Measurements from ENCODE around the gene SSC4D.
"Not testable (repeated sequence)": the region's sequence is repeated elsewhere in the genome, so short reads cannot be mapped to it uniquely, and the experiment has no call there.

Gene SSC4D

GRCh38 chr7:76386691-76387260 lies 22.7 kb downstream of the SSC4D start:
- DNase-seq (ENCODE audit: low read depth, low spot score), result no peak

- no peak for DNase-seq (ENCODE audit: low read depth, low spot score)
Observed at GRCh38 chr7:76383089-76383944, 26.2 kb downstream of the SSC4D start.

GRCh38 chr7:76381814-76382213 lies 27.7 kb downstream of the SSC4D start:
- DNase-seq (ENCODE audit: low read depth, low spot score), result no peak

- DNase-seq (ENCODE audit: low read depth, low spot score), result no peak
Observed at GRCh38 chr7:76380623-76380966, 28.9 kb downstream of the SSC4D start.

GRCh38 chr7:76377186-76377918 lies 32.1 kb downstream of the SSC4D start:
- no peak for DNase-seq (ENCODE audit: low read depth, low spot score)

GRCh38 chr7:76375251-76375650 lies 34.2 kb downstream of the SSC4D start:
- no peak for DNase-seq (ENCODE audit: low read depth, low spot score)

GRCh38 chr7:76372984-76373833 lies 36.3 kb downstream of the SSC4D start:
- DNase-seq (ENCODE audit: low read depth, low spot score), result no peak

GRCh38 chr7:76371396-76371795 lies 38.1 kb downstream of the SSC4D start:
- DNase-seq (ENCODE audit: low read depth, low spot score), result no peak

- DNase-seq (ENCODE audit: low read depth, low spot score), result no peak
Observed at GRCh38 chr7:76369018-76369417, 40.5 kb downstream of the SSC4D start.

- no peak for DNase-seq (ENCODE audit: low read depth, low spot score)
Observed at GRCh38 chr7:76368190-76368589, 41.3 kb downstream of the SSC4D start.

GRCh38 chr7:76364198-76364584 lies 45.3 kb downstream of the SSC4D start:
- no peak for DNase-seq (ENCODE audit: low read depth, low spot score)

GRCh38 chr7:76363754-76364153 lies 45.7 kb downstream of the SSC4D start:
- DNase-seq (ENCODE audit: low read depth, low spot score), result not testable (repeated sequence)

- DNase-seq (ENCODE audit: low read depth, low spot score), result no peak
Observed at GRCh38 chr7:76359978-76360638, 49.4 kb downstream of the SSC4D start.

GRCh38 chr7:76359111-76359977 lies 50.2 kb downstream of the SSC4D start:
- peak; percentile 85 for DNase-seq (ENCODE audit: low read depth, low spot score)

GRCh38 chr7:76358481-76359110 lies 50.9 kb downstream of the SSC4D start, which contains the start of gene YWHAG:
YWHAG (minus strand) TSS chr7:76358991; CDS start chr7:76358808, 183 bp downstream.
- DNase-seq (ENCODE audit: low read depth, low spot score), result peak; percentile 76

- peak; percentile 14 for DNase-seq (ENCODE audit: low read depth, low spot score)
Observed at GRCh38 chr7:76358011-76358480, 51.5 kb downstream of the SSC4D start.

GRCh38 chr7:76357475-76358010 lies 52.0 kb downstream of the SSC4D start:
- DNase-seq (ENCODE audit: low read depth, low spot score), result no peak

GRCh38 chr7:76356823-76357222 lies 52.7 kb downstream of the SSC4D start:
- no peak for DNase-seq (ENCODE audit: low read depth, low spot score)

- no peak for DNase-seq (ENCODE audit: low read depth, low spot score)
Observed at GRCh38 chr7:76356115-76356514, 53.4 kb downstream of the SSC4D start.

Data from activated CD4-positive, CD25-positive, alpha-beta regulatory T cell treated with anti-CD3 and anti-CD28 coated beads, Interleukin-2, amount 50 U/mL, for 16 hours (primary cell).